Thoracic aorta (tissue), 2 donors: ENCODE results near the gene ABCA10. TPM values are rescaled to one million over a fixed set of nuclear protein-coding genes. Genes with fewer than 3 reads are reported as not detected.

Experiments used
- ATAC-seq: fragments of 150-250 bp; one replicate; pipeline ENCODE4 v1.8.0; 2017; ENCODE audit warnings: low read depth; ENCODE audit not compliant: insufficient number of reproducible peaks, low FRiP score
- DNase-seq: peaks from one replicate; pipeline ENCODE4 v3.0.0-alpha.2; 2020; ENCODE audit warnings: low spot score
- H3K27ac ChIP-seq, 2 donors: fragments of 200-600 bp; sonication (generic); 1 replicate in 1 of 2; 2 replicates in 1 of 2; pipeline ENCODE4 v1.5.1; 2016; ENCODE audit warnings: mild to moderate bottlenecking in 2 of 2, moderate library complexity in 2 of 2
- H3K27me3 ChIP-seq: fragments of 200-600 bp; sonication (generic); replicated peaks from 2 replicates; pipeline ENCODE4 v1.6.0; 2016; ENCODE audit warnings: mild to moderate bottlenecking; ENCODE audit not compliant: insufficient read depth
- H3K36me3 ChIP-seq: fragments of 200-600 bp; sonication (generic); one replicate; pipeline ENCODE4 v1.5.1; 2016
- H3K4me1 ChIP-seq, 2 donors: fragments of 200-600 bp; sonication (generic); 1 replicate in 1 of 2; 2 replicates in 1 of 2; pipeline versions ENCODE4 v1.5.1 to v1.6.0; 2016; ENCODE audit warnings: low read depth in 2 of 2, mild to moderate bottlenecking in 1 of 2; ENCODE audit not compliant: control insufficient read depth in 1 of 2
- H3K4me3 ChIP-seq: fragments of 200-600 bp; sonication (generic); 2 replicates; pipeline ENCODE4 v1.5.1; 2016; ENCODE audit warnings: mild to moderate bottlenecking
- H3K9me3 ChIP-seq: fragments of 200-600 bp; sonication (generic); 2 replicates; pipeline ENCODE4 v1.5.1; 2016
- total RNA-seq, 2 donors: library from RNA; depleted of rRNA; stranded (reverse); fragments of >200 nt; gene quantifications; one replicate each; pipeline versions ENCODE4 v1.1.0 to v1.2.3, GENCODE V29; 2016
- TF ChIP-seq, protein P1 (sequence below): fragments of 200-600 bp; sonication (generic); IDR thresholded peaks from one replicate; pipeline ENCODE4 v1.5.1; 2019; ENCODE audit warnings: antibody characterized with exemption

Gene ABCA10
- total RNA-seq, 2 donors from 2014 or later: 3.2 to 4.5 TPM

DNA sequence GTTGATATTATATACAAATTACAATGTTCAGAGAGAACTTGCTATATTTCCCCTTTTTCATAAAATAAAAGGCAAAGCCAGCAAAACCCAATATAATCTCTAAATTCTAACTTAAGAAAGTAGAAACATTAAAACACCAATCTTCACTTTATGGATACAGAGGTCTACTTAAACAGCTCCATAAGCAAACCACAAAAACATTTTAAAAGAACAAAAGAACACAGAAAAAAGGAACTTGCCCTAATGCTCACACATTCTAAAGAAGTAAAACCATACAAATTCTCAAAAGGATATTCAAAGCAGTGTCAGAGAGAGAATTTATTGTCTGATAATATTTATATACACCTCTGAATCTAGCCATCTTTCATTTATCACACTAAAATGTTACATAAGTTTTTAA, 606 bp downstream of the ABCA10 start:
- Histone ChIP-seq H3K4me1 (no peaks in the 10 kb centered on the region), H3K27me3 (no peaks in the 10 kb centered on the region), H3K9me3 (peaks cover 6% of the 10 kb centered on the region), H3K4me3 (no peak overlapping the region), H3K36me3 (no peaks in the 10 kb centered on the region), H3K27ac (no peak overlapping the region)
- TF ChIP-seq, protein P1, sequence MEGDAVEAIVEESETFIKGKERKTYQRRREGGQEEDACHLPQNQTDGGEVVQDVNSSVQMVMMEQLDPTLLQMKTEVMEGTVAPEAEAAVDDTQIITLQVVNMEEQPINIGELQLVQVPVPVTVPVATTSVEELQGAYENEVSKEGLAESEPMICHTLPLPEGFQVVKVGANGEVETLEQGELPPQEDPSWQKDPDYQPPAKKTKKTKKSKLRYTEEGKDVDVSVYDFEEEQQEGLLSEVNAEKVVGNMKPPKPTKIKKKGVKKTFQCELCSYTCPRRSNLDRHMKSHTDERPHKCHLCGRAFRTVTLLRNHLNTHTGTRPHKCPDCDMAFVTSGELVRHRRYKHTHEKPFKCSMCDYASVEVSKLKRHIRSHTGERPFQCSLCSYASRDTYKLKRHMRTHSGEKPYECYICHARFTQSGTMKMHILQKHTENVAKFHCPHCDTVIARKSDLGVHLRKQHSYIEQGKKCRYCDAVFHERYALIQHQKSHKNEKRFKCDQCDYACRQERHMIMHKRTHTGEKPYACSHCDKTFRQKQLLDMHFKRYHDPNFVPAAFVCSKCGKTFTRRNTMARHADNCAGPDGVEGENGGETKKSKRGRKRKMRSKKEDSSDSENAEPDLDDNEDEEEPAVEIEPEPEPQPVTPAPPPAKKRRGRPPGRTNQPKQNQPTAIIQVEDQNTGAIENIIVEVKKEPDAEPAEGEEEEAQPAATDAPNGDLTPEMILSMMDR: no peak
- no peak for ATAC-seq
- DNase-seq: no peak

DNA sequence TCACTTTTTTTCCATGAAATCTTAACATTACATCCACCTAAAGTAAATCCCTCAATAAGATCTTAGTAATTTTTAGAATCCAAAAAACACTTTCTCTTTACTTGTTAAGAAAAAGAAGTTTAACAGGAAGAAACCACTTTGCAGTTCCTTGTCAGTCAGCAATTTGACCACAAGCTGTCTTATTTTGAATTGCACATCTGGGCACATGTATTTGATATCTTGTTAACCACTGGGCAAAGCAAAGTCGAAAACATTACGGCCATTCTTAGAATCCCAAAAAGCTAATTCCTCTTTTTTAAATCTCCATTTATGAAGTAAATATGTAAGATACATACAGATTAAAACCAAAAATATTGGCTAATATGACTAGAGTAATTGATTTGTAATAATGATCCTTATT, 1.1 kb downstream of the ABCA10 start:
- DNase-seq: no peak
- H3K36me3 ChIP-seq: no peaks in the 10 kb centered on the region
- peaks cover 2% of the 10 kb centered on the region for H3K9me3 ChIP-seq
- no peak for ATAC-seq
- H3K27me3 ChIP-seq: no peaks in the 10 kb centered on the region
- no peak overlapping the region for H3K27ac ChIP-seq
- no peak overlapping the region for H3K4me3 ChIP-seq
- H3K4me1 ChIP-seq: no peaks in the 10 kb centered on the region
- TF ChIP-seq, protein P1: no peak

DNA sequence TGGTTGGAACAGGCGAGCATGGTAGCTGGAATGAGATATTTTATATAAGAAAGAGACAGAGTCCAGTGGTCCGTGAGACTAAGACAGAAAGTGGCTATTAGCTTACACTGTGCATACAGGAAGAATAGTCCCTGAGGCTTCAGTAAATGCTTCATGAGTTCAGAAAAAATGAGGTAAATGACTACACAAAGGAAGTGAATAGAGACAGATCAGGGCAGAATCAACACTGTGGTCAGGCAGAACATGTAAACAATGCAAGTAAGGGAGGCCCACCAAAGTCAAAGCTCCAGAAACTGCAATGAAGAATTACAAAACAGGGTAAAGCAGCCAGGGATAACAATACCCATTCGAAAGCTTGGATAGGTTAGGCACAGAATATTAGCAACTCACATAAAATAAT, 4.8 kb downstream of the ABCA10 start:
- no peak overlapping the region for H3K27ac ChIP-seq
- H3K4me1 ChIP-seq: no peaks in the 10 kb centered on the region
- DNase-seq (no peak), ATAC-seq (no peak)
- no peaks in the 10 kb centered on the region for H3K9me3 ChIP-seq
- no peaks in the 10 kb centered on the region for H3K27me3 ChIP-seq
- H3K4me3 ChIP-seq: no peak overlapping the region
- no peaks in the 10 kb centered on the region for H3K36me3 ChIP-seq
- TF ChIP-seq, protein P1: no peak

DNA sequence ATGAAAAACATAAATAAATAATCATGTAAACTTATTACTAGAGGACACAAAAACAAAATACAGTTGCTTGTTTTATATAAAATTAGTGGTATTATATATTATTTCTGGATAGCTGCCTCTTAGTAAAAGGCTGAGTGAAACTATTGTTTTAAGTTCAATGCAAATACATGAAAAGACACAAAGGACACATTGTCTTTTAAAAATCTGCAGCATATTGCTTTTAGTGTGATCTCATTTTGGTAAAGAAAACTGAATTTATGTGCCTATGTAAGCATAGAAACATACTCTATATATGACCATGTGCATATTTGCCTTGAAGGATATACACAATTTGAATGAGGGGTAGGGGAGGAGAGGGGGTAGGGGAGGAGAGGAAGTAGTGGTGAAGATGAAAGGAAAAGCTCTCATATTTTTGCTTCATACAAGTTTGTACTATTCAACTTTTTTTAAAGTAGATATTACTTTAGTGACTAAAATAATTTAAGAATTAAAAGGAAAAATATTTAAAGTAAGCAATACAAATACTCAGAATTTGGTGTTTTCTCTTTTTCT, 5.8 kb downstream of the ABCA10 start:
- H3K4me3 ChIP-seq: no peak overlapping the region
- no peaks in the 10 kb centered on the region for H3K9me3 ChIP-seq
- DNase-seq (no peak), ATAC-seq (no peak)
- H3K4me1 ChIP-seq: no peaks in the 10 kb centered on the region
- no peaks in the 10 kb centered on the region for H3K36me3 ChIP-seq
- no peak overlapping the region for H3K27ac ChIP-seq
- TF ChIP-seq, protein P1: no peak
- no peaks in the 10 kb centered on the region for H3K27me3 ChIP-seq

DNA sequence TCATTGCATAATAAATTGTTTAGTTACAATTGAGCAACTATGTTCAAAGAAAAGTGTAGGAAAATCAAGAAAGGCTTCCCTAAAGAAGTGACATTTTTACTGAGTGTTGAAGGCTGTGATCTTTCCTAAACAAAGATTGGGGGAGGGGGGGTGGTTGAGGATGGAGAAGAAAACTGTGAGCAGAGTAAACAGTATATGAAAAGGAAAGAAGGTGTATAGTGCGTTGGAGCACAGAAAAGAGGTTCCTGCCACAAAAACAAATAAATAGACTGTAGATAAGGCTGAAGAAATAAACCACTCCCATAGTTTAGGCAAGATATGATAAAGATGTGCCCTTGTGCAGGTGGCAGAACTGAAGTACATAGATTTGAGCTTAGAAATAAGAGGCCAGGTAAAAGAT, 8.5 kb downstream of the ABCA10 start:
- Histone ChIP-seq H3K27ac (no peak overlapping the region), H3K4me1 (no peaks in the 10 kb centered on the region), H3K4me3 (no peak overlapping the region), H3K36me3 (no peaks in the 10 kb centered on the region), H3K27me3 (no peaks in the 10 kb centered on the region), H3K9me3 (no peaks in the 10 kb centered on the region)
- TF ChIP-seq, protein P1: no peak
- no peak for DNase-seq
- ATAC-seq: no peak
